Transverse colon (tissue), 4 donors: ENCODE measurements around the gene SHISA7.

Experiments
- POLR2AphosphoS5 ChIP-seq, 3 donors: sonication (generic); formaldehyde crosslinking; IDR thresholded peaks; one replicate each; pipeline ENCODE4 v1.6.1; 2016; ENCODE audit warnings: antibody characterized with exemption in 3 of 3
- TF ChIP-seq, protein P1 (sequence below), 5 experiments: fragments of 200-600 bp in 3 of 5; fragments of 450-650 bp in 2 of 5; sonication (generic) in 3 of 5; IDR thresholded peaks; 1 replicate in 2 of 5; 2 replicates in 3 of 5; pipeline ENCODE4 v1.5.1; 2016 to 2017; ENCODE audit warnings: antibody characterized with exemption in 5 of 5, inconsistent platforms in 3 of 5, mild to moderate bottlenecking in 2 of 5, moderate library complexity in 1 of 5

DNA sequence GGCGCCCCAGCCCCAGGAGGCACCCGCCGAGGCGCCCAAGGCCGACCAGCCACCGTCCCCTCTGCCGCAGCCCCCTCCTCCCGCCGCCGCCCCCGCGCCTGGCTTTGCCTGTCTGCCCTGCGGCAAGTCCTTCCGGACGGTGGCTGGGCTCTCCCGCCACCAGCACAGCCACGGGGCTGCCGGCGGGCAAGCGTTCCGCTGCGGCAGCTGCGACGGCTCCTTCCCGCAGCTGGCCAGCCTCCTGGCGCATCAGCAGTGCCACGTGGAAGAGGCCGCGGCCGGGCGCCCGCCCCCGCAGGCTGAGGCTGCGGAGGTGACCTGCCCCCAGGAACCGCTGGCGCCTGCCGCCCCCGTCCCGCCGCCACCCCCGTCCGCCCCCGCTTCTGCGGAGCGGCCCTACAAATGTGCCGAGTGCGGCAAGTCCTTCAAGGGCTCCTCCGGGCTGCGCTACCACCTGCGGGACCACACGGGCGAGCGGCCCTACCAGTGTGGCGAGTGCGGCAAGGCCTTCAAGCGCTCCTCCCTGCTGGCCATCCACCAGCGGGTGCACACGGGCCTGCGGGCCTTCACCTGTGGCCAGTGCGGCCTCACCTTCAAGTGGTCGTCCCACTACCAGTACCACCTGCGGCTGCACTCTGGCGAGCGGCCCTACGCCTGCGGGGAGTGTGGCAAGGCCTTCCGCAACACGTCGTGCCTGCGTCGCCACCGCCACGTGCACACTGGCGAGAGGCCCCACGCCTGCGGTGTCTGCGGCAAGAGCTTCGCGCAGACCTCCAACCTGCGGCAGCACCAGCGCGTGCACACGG is 39.3 kb upstream of the SHISA7 start:
- TF ChIP-seq, protein P1, sequence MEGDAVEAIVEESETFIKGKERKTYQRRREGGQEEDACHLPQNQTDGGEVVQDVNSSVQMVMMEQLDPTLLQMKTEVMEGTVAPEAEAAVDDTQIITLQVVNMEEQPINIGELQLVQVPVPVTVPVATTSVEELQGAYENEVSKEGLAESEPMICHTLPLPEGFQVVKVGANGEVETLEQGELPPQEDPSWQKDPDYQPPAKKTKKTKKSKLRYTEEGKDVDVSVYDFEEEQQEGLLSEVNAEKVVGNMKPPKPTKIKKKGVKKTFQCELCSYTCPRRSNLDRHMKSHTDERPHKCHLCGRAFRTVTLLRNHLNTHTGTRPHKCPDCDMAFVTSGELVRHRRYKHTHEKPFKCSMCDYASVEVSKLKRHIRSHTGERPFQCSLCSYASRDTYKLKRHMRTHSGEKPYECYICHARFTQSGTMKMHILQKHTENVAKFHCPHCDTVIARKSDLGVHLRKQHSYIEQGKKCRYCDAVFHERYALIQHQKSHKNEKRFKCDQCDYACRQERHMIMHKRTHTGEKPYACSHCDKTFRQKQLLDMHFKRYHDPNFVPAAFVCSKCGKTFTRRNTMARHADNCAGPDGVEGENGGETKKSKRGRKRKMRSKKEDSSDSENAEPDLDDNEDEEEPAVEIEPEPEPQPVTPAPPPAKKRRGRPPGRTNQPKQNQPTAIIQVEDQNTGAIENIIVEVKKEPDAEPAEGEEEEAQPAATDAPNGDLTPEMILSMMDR (IDR thresholded peaks at IDR 0.05), result no peak
- no peak for TF ChIP-seq POLR2AphosphoS5 (IDR thresholded peaks at IDR 0.05)
